GM23338 (cell line): ENCODE results near the gene PCDHGA7. TPM values are rescaled to one million over a fixed set of nuclear protein-coding genes. Genes with fewer than 3 reads are reported as not detected.

Experiments used
- polyA plus RNA-seq: library from polyadenylated mRNA; unstranded; fragments of >200 nt; fragmentation: Nextera tagmentation; extraction: Ambion mirVana; gene quantifications from 2 replicates; pipeline ENCODE4 v1.2.1, GENCODE V29; 2016
- total RNA-seq: library from RNA; depleted of rRNA; stranded (reverse); fragments of >200 nt; shearing (Covaris generic); gene quantifications from 2 replicates; pipeline ENCODE4 v1.2.3, GENCODE V29; 2014; rRNA removed

Gene PCDHGA7
- total and polyA plus RNA-seq, 2 experiments from 2014 or later, result 0.44 to 4.4 TPM

Other genes starting within 250 kb of the PCDHGA7 start
Only the 30 nearest of the 36 such genes appear.
- gene PCDHB9, start 195.6 kb upstream of the PCDHGA7 start, total RNA-seq, result 0.63 and 0.78 TPM in 2 replicates
- 0.27 and 0.45 TPM in 2 replicates for gene PCDHB9, start 195.6 kb upstream of the PCDHGA7 start, polyA plus RNA-seq
- gene PCDHB10, start 190.4 kb upstream of the PCDHGA7 start, total RNA-seq, result 0.89 and 2.7 TPM in 2 replicates
- gene PCDHB10, start 190.4 kb upstream of the PCDHGA7 start, polyA plus RNA-seq, result 1.6 and 1.7 TPM in 2 replicates
- gene PCDHB11, start 183.1 kb upstream of the PCDHGA7 start, total RNA-seq, result 0.47 and 1.3 TPM in 2 replicates
- gene PCDHB11, start 183.1 kb upstream of the PCDHGA7 start, polyA plus RNA-seq, result 0.19 and 0.33 TPM in 2 replicates
- 3.7 and 4.3 TPM in 2 replicates for gene PCDHB12, start 174.0 kb upstream of the PCDHGA7 start, total RNA-seq
- gene PCDHB12, start 174.0 kb upstream of the PCDHGA7 start, polyA plus RNA-seq, result 0.80 and 1.3 TPM in 2 replicates
- 2.4 and 3.5 TPM in 2 replicates for gene PCDHB13, start 168.8 kb upstream of the PCDHGA7 start, total RNA-seq
- gene PCDHB13, start 168.8 kb upstream of the PCDHGA7 start, polyA plus RNA-seq, result 0.87 and 1.1 TPM in 2 replicates
- 3.2 and 4.1 TPM in 2 replicates for gene PCDHB14, start 159.4 kb upstream of the PCDHGA7 start, total RNA-seq
- gene PCDHB14, start 159.4 kb upstream of the PCDHGA7 start, polyA plus RNA-seq, result 0.71 and 0.83 TPM in 2 replicates
- gene PCDHB15, start 137.3 kb upstream of the PCDHGA7 start, total RNA-seq, result 8.0 and 12.1 TPM in 2 replicates
- 4.9 and 6.1 TPM in 2 replicates for gene PCDHB15, start 137.3 kb upstream of the PCDHGA7 start, polyA plus RNA-seq
- gene SLC25A2, start 78.7 kb upstream of the PCDHGA7 start, total RNA-seq, result not detected in 2 replicates
- not detected in 2 replicates for gene SLC25A2, start 78.7 kb upstream of the PCDHGA7 start, polyA plus RNA-seq
- gene TAF7, start 62.0 kb upstream of the PCDHGA7 start, total RNA-seq, result 92.0 and 107 TPM in 2 replicates
- 187 and 217 TPM in 2 replicates for gene TAF7, start 62.0 kb upstream of the PCDHGA7 start, polyA plus RNA-seq
- gene PCDHGA1, start 52.2 kb upstream of the PCDHGA7 start, total RNA-seq, result 1.7 and 2.2 TPM in 2 replicates
- 0.07 and 0.39 TPM in 2 replicates for gene PCDHGA1, start 52.2 kb upstream of the PCDHGA7 start, polyA plus RNA-seq
- 0.82 and 1.0 TPM in 2 replicates for gene PCDHGA2, start 44.0 kb upstream of the PCDHGA7 start, total RNA-seq
- gene PCDHGA2, start 44.0 kb upstream of the PCDHGA7 start, polyA plus RNA-seq, result 0.17 and 0.45 TPM in 2 replicates
- 0.90 and 1.2 TPM in 2 replicates for gene PCDHGA3, start 38.9 kb upstream of the PCDHGA7 start, total RNA-seq
- gene PCDHGA3, start 38.9 kb upstream of the PCDHGA7 start, polyA plus RNA-seq, result 0.28 and 0.63 TPM in 2 replicates
- gene PCDHGB1, start 32.6 kb upstream of the PCDHGA7 start, total RNA-seq, result 8.9 and 9.1 TPM in 2 replicates
- 0.52 and 0.74 TPM in 2 replicates for gene PCDHGB1, start 32.6 kb upstream of the PCDHGA7 start, polyA plus RNA-seq
- gene PCDHGA4, start 27.7 kb upstream of the PCDHGA7 start, total RNA-seq, result 4.2 and 7.2 TPM in 2 replicates
- gene PCDHGA4, start 27.7 kb upstream of the PCDHGA7 start, polyA plus RNA-seq, result 0.33 and 0.99 TPM in 2 replicates
- gene PCDHGB2, start 22.7 kb upstream of the PCDHGA7 start, total RNA-seq, result 5.0 and 5.8 TPM in 2 replicates
- 0.87 and 1.2 TPM in 2 replicates for gene PCDHGB2, start 22.7 kb upstream of the PCDHGA7 start, polyA plus RNA-seq
- 2.9 and 3.1 TPM in 2 replicates for gene PCDHGA5, start 18.6 kb upstream of the PCDHGA7 start, total RNA-seq
- gene PCDHGA5, start 18.6 kb upstream of the PCDHGA7 start, polyA plus RNA-seq, result 0.49 and 0.55 TPM in 2 replicates
- gene PCDHGB3, start 12.5 kb upstream of the PCDHGA7 start, total RNA-seq, result 4.8 and 5.8 TPM in 2 replicates
- 0.24 and 0.26 TPM in 2 replicates for gene PCDHGB3, start 12.5 kb upstream of the PCDHGA7 start, polyA plus RNA-seq
- 4.5 and 4.8 TPM in 2 replicates for gene PCDHGA6, start 8.9 kb upstream of the PCDHGA7 start, total RNA-seq
- 0.99 and 1.2 TPM in 2 replicates for gene PCDHGA6, start 8.9 kb upstream of the PCDHGA7 start, polyA plus RNA-seq
- gene PCDHGB4, start 5.0 kb downstream of the PCDHGA7 start, total RNA-seq, result 13.0 and 16.6 TPM in 2 replicates
- gene PCDHGB4, start 5.0 kb downstream of the PCDHGA7 start, polyA plus RNA-seq, result 3.0 and 3.5 TPM in 2 replicates
- 4.6 and 5.3 TPM in 2 replicates for gene PCDHGA8, start 9.9 kb downstream of the PCDHGA7 start, total RNA-seq
- gene PCDHGA8, start 9.9 kb downstream of the PCDHGA7 start, polyA plus RNA-seq, result 0.70 and 1.1 TPM in 2 replicates
- gene PCDHGB5, start 15.2 kb downstream of the PCDHGA7 start, total RNA-seq, result 15.7 and 18.5 TPM in 2 replicates
- gene PCDHGB5, start 15.2 kb downstream of the PCDHGA7 start, polyA plus RNA-seq, result 1.7 and 2.5 TPM in 2 replicates
- 5.5 and 7.8 TPM in 2 replicates for gene PCDHGA9, start 20.0 kb downstream of the PCDHGA7 start, total RNA-seq
- gene PCDHGA9, start 20.0 kb downstream of the PCDHGA7 start, polyA plus RNA-seq, result 0.50 and 0.54 TPM in 2 replicates
- 7.1 and 8.1 TPM in 2 replicates for gene PCDHGB6, start 25.3 kb downstream of the PCDHGA7 start, total RNA-seq
- 1.6 and 2.8 TPM in 2 replicates for gene PCDHGB6, start 25.3 kb downstream of the PCDHGA7 start, polyA plus RNA-seq
- gene PCDHGA10, start 30.2 kb downstream of the PCDHGA7 start, total RNA-seq, result 3.4 and 6.5 TPM in 2 replicates
- gene PCDHGA10, start 30.2 kb downstream of the PCDHGA7 start, polyA plus RNA-seq, result 1.6 and 2.1 TPM in 2 replicates
- gene PCDHGB7, start 34.9 kb downstream of the PCDHGA7 start, total RNA-seq, result 5.8 and 11.7 TPM in 2 replicates
- 0.94 and 1.4 TPM in 2 replicates for gene PCDHGB7, start 34.9 kb downstream of the PCDHGA7 start, polyA plus RNA-seq
- 8.9 and 10.7 TPM in 2 replicates for gene PCDHGA11, start 38.3 kb downstream of the PCDHGA7 start, total RNA-seq
- gene PCDHGA11, start 38.3 kb downstream of the PCDHGA7 start, polyA plus RNA-seq, result 2.3 and 3.0 TPM in 2 replicates
- gene PCDHGA12, start 47.8 kb downstream of the PCDHGA7 start, total RNA-seq, result 3.3 and 3.5 TPM in 2 replicates
- gene PCDHGA12, start 47.8 kb downstream of the PCDHGA7 start, polyA plus RNA-seq, result 0.68 TPM in 2 replicates
- gene PCDHGC3, start 93.2 kb downstream of the PCDHGA7 start, total RNA-seq, result 12.9 and 13.3 TPM in 2 replicates
- 13.8 and 14.4 TPM in 2 replicates for gene PCDHGC3, start 93.2 kb downstream of the PCDHGA7 start, polyA plus RNA-seq
- gene PCDHGC4, start 102.3 kb downstream of the PCDHGA7 start, total RNA-seq, result 2.3 and 3.0 TPM in 2 replicates
- 0.31 TPM in 1 of 2 replicates, not detected in the other for gene PCDHGC4, start 102.3 kb downstream of the PCDHGA7 start, polyA plus RNA-seq
- 0.54 and 1.5 TPM in 2 replicates for gene PCDHGC5, start 106.3 kb downstream of the PCDHGA7 start, total RNA-seq
- 0.16 TPM in 1 of 2 replicates, not detected in the other for gene PCDHGC5, start 106.3 kb downstream of the PCDHGA7 start, polyA plus RNA-seq